Tibial nerve (tissue), 3 donors: ENCODE measurements around the gene EXOC4.

Experiments
- CTCF ChIP-seq, 5 experiments: fragments of 200-600 bp in 3 of 5; fragments of 450-650 bp in 2 of 5; sonication (generic) in 3 of 5; IDR thresholded peaks; one replicate each; pipeline ENCODE4 v1.5.1; 2016 to 2019; ENCODE audit warnings: antibody characterized with exemption in 5 of 5, mild to moderate bottlenecking in 3 of 5, moderate library complexity in 2 of 5
- POLR2A ChIP-seq, 2 donors: fragments of 450-650 bp; IDR thresholded peaks; one replicate each; pipeline ENCODE4 v1.6.1; 2017; ENCODE audit warnings: antibody characterized with exemption in 2 of 2, mild to moderate bottlenecking in 2 of 2, moderate library complexity in 2 of 2

DNA sequence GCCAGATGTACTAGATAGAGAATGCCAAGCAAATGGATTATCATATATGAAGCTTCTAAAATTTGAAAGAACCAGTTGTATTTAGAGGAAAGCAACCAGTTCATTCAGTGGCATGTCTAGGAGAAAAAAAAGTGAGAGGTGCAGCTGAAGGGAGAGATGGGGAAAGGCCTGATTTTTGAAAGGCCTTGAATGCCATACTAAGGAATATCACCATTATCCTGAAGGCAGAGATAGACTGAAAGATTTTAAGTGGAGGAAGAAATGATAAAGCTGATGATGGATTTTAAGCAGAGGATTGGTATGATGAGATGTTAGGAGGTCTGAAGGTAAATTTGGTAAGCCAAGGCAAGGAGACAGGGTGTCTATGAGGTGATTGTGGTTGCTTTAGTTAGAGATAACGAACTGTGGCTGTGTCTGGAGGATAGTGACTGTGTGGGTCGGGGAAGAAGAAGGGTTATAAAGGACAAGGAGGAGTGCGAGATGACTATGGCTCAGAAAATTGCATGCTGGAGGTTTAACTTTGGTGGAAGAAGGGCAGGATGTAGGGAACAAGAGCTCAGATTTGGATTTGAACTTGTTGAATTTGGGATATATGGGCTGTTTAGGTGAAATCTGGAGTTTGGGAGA, 330.8 kb downstream of the EXOC4 start:
- TF ChIP-seq POLR2A (IDR thresholded peaks at IDR 0.05) (no peak), CTCF (IDR thresholded peaks at IDR 0.05) (no peak)
